Fibroblast of pulmonary artery (primary cell): ENCODE data around the gene CCL1.

Source experiments
- DNase-seq: peaks from one replicate; pipeline ENCODE4 v3.0.0-alpha.2; 2010; ENCODE audit warnings: low read depth
- H3K4me3 ChIP-seq: replicated peaks from 2 replicates; pipeline ENCODE4 v1.5.1; 2011; ENCODE audit warnings: low read depth, mild to moderate bottlenecking, control low read depth, low read length, moderate library complexity
- CTCF ChIP-seq: IDR thresholded peaks from 2 replicates; pipeline ENCODE4 v1.5.1; 2011; ENCODE audit warnings: mild to moderate bottlenecking, control low read depth, low read length, inconsistent platforms; ENCODE audit errors: missing control alignments

CCL1 gene

DNA sequence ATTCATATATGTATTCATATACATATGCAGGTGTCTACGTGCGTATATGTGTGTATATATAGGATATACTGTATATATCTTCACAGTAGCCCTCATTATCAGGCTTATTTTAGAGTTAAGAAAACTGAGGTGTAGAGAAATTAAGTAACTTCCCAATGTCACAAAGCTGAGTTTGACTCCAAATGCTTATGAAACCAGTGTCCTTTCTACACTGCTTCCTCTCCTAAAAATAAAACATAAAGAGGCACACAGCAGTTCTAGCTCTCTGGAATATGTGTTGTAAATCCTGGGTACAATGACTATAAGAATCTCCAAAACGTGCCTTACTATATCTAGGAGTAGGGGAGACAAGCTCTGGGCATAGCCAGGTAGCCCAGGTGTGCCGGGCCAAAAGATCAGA is 40.0 kb upstream of the CCL1 start:
- no peak for DNase-seq
- no peak for TF ChIP-seq CTCF
- no peak overlapping the region for H3K4me3 ChIP-seq

GRCh38 chr17:34401165-34401564 is 38.1 kb upstream of the CCL1 start:
- no peak overlapping the region for H3K4me3 ChIP-seq
- no peak for TF ChIP-seq CTCF
- no peak for DNase-seq

DNA sequence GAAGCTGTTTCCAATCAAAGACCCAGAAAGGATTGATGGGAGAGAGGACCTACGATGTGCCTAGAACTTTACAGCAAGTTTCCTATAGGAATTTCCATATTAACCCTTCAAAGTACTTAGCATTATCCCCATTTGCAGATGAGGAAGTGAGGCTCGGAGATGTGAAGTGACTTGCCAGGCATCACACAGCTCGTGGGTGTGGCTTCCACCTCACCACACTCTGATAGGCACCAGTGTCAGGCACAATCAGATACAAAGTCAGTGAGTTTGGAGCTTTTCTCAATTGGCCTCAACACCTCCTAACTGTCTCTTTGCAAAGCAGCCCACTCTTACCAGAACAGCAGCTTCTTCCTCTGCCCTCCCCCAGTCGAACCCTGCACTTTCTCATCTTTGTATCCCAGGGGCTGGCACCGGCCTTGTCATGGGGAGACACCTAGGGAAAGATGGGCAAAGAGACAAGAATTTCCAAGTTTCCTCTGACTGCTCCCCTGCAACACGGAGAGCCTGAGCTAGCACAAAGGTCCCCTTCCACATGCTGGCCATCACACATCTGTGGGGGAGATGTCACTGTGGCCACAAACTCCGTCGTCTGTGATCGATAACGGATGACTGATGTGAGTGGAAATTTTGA is 37.4 kb upstream of the CCL1 start:
- no peak for TF ChIP-seq CTCF
- no peak for DNase-seq
- H3K4me3 ChIP-seq = no peak overlapping the region

DNA sequence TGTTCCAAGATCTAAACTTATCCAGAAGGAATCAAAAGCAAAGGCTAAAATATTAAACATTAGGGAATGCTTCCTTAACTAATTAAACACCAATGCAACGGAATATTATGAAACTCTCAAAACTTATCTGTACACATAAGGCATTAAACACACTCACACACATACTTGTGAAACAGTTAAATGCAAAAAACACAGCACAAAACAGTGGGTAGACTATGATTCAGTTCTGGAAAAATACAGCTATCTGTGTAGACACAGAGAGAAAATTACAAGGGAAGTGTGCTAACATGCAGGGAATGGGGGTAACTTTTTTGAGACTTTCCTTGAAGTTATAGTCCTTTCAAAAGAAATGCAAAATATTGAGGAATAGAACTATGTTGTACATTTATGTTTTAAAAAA is 36.7 kb upstream of the CCL1 start:
- TF ChIP-seq CTCF = no peak
- DNase-seq = no peak

GRCh38 chr17:34398990-34399389 is 36.0 kb upstream of the CCL1 start:
- no peak for DNase-seq
- H3K4me3 ChIP-seq = no peak overlapping the region
- TF ChIP-seq CTCF = no peak

More for the DNA sequence above, 36.7 kb upstream of the CCL1 start:
- no peak overlapping the region for H3K4me3 ChIP-seq

GRCh38 chr17:34397265-34397664 is 34.2 kb upstream of the CCL1 start:
- TF ChIP-seq CTCF = no peak
- H3K4me3 ChIP-seq = no peak overlapping the region
- DNase-seq = no peak

DNA sequence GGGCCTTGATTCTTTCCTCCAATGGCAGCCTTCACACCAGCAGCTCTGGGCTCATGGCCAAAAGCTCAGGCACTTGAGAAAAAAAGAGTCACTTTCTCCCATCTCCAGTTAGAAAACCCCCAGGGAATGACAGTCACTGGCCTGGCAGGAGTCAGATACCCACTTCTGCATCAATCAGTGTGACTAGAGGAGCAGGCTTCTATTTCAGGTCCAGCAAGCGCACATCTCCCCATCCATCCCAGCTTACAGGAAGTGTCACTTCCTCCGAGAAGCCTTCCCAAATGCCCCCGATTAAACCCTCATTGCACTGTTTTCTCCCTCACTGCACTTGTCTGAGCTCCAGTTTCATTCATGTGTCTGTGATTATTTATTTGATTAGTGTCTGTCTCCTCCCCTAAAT is 30.4 kb upstream of the CCL1 start:
- no peak overlapping the region for H3K4me3 ChIP-seq
- no peak for DNase-seq
- TF ChIP-seq CTCF = no peak
